Tibial nerve (tissue), 4 donors: Measurements from ENCODE around the gene KLHL5. TPM values are rescaled to one million over a fixed set of nuclear protein-coding genes. Genes with fewer than 3 reads are reported as not detected.

Experiments used
- DNase-seq, 2 donors: peaks; one replicate each; pipeline ENCODE4 v3.0.0-alpha.2; 2019; ENCODE audit warnings: low spot score in 2 of 2
- H3K27ac ChIP-seq, 4 donors: fragments of 200-600 bp; sonication (generic) in 3 of 4; one replicate each; pipeline ENCODE4 v1.5.1; 2017 to 2019; ENCODE audit warnings: mild to moderate bottlenecking in 1 of 4
- H3K27me3 ChIP-seq, 2 donors: fragments of 200-600 bp; sonication (generic) in 1 of 2; one replicate each; pipeline versions ENCODE4 v1.5.1 to v1.6.0; 2017 to 2019
- H3K36me3 ChIP-seq, 3 donors: fragments of 200-600 bp; sonication (generic); one replicate each; pipeline ENCODE4 v1.5.1; 2018 to 2019
- H3K4me1 ChIP-seq, 4 donors: fragments of 200-600 bp; sonication (generic) in 3 of 4; one replicate each; pipeline ENCODE4 v1.5.1; 2017 to 2019
- H3K4me3 ChIP-seq, 4 donors: fragments of 200-600 bp; sonication (generic) in 3 of 4; one replicate each; pipeline ENCODE4 v1.5.1; 2017 to 2019; ENCODE audit warnings: mild to moderate bottlenecking in 1 of 4, moderate library complexity in 1 of 4
- H3K9me3 ChIP-seq, 4 donors: fragments of 200-600 bp; sonication (generic) in 3 of 4; one replicate each; pipeline ENCODE4 v1.5.1; 2017 to 2019
- CTCF ChIP-seq, 5 experiments: fragments of 200-600 bp in 3 of 5; fragments of 450-650 bp in 2 of 5; sonication (generic) in 3 of 5; IDR thresholded peaks; one replicate each; pipeline ENCODE4 v1.5.1; 2016 to 2019; ENCODE audit warnings: antibody characterized with exemption in 5 of 5, mild to moderate bottlenecking in 3 of 5, moderate library complexity in 2 of 5
- EP300 ChIP-seq, 2 donors: sonication (generic); formaldehyde crosslinking; IDR thresholded peaks; one replicate each; pipeline ENCODE4 v1.6.1; 2017; ENCODE audit warnings: antibody characterized with exemption in 2 of 2, mild to moderate bottlenecking in 1 of 2
- POLR2A ChIP-seq, 2 donors: fragments of 450-650 bp; IDR thresholded peaks; one replicate each; pipeline ENCODE4 v1.6.1; 2017; ENCODE audit warnings: antibody characterized with exemption in 2 of 2, mild to moderate bottlenecking in 2 of 2, moderate library complexity in 2 of 2
- WGBS, 2 donors: methylation state at CpG; one replicate each; pipeline ENCODE4 v1.1.5; 2018; 5-methylcytosine and 5-hydroxymethylcytosine counted together
- total RNA-seq, 4 donors: library from RNA; depleted of rRNA; stranded (reverse); fragments of >200 nt; gene quantifications; one replicate each; pipeline ENCODE4 v1.1.0, GENCODE V29; 2016

Gene KLHL5
- 10 to 100 TPM; 18.8 to 34.5 (median 27.5) TPM for total RNA-seq

- TF ChIP-seq EP300 (IDR thresholded peaks at IDR 0.05) (no peak), POLR2A (IDR thresholded peaks at IDR 0.05) (no peak), CTCF (IDR thresholded peaks at IDR 0.05) (no peak)
- no peaks in the 10 kb centered on the region for H3K27me3 ChIP-seq
- H3K4me3 ChIP-seq: no peak within 1 kb of the TSS
- peak within 1 kb of the TSS in 2 of 4 donors; percentile 10 to 23 for H3K27ac ChIP-seq
- peaks cover 0 to 33% (median 8%) of the 10 kb centered on the region in 4 donors for H3K4me1 ChIP-seq
- DNase-seq: no peak
- no peaks in the 10 kb centered on the region for H3K36me3 ChIP-seq
- 22 to 27% methylated on average over 7 of the region's 7 CpGs for WGBS, 2 donors
- no peaks in the 10 kb centered on the region for H3K9me3 ChIP-seq
These were observed at the start of gene KLHL5 for GRCh38 chr4:39062094-39062769. TSS of gene KLHL5 (plus strand) at chr4:39062232. CDS start at chr4:39062653, 421 bp downstream.

- Histone ChIP-seq H3K4me1 (no peaks in the 10 kb centered on the region), H3K36me3 (no peaks in the 10 kb centered on the region), H3K27ac (no peak overlapping the region), H3K9me3 (peaks cover 0 to 8% (median 0%) of the 10 kb centered on the region in 4 donors), H3K4me3 (no peak overlapping the region), H3K27me3 (no peaks in the 10 kb centered on the region)
- TF ChIP-seq CTCF (IDR thresholded peaks at IDR 0.05): no peak
- TF ChIP-seq POLR2A (IDR thresholded peaks at IDR 0.05): no peak
- no peak for TF ChIP-seq EP300 (IDR thresholded peaks at IDR 0.05)
- 89% methylated on average over 2 of the region's 2 CpGs for WGBS, 2 donors
- no peak for DNase-seq
These were observed 48.0 kb upstream of the KLHL5 start for GRCh38 chr4:39014028-39014427.

GRCh38 chr4:39020130-39020529 is 41.9 kb upstream of the KLHL5 start:
- TF ChIP-seq EP300 (IDR thresholded peaks at IDR 0.05) (no peak), CTCF (IDR thresholded peaks at IDR 0.05) (no peak), POLR2A (IDR thresholded peaks at IDR 0.05) (no peak)
- Histone ChIP-seq H3K27me3 (no peaks in the 10 kb centered on the region), H3K36me3 (no peaks in the 10 kb centered on the region), H3K9me3 (peaks cover 0 to 8% (median 0%) of the 10 kb centered on the region in 4 donors), H3K4me3 (no peak overlapping the region), H3K4me1 (no peaks in the 10 kb centered on the region), H3K27ac (no peak overlapping the region)
- DNase-seq: no peak
- WGBS, 2 donors: 88% methylated on average over 4 of the region's 4 CpGs

- DNase-seq: no peak
- Histone ChIP-seq H3K9me3 (no peaks in the 10 kb centered on the region), H3K27ac (no peak overlapping the region), H3K27me3 (no peaks in the 10 kb centered on the region), H3K4me1 (no peaks in the 10 kb centered on the region), H3K4me3 (no peak overlapping the region), H3K36me3 (no peaks in the 10 kb centered on the region)
- no peak for TF ChIP-seq POLR2A (IDR thresholded peaks at IDR 0.05)
- TF ChIP-seq CTCF (IDR thresholded peaks at IDR 0.05): no peak
- no peak for TF ChIP-seq EP300 (IDR thresholded peaks at IDR 0.05)
- WGBS, 2 donors: 88 to 94% methylated on average over 3 of the region's 3 CpGs
These were observed 40.4 kb upstream of the KLHL5 start for GRCh38 chr4:39021631-39022030.

GRCh38 chr4:39022241-39022640 is 39.8 kb upstream of the KLHL5 start:
- no peak for DNase-seq
- Histone ChIP-seq H3K36me3 (no peaks in the 10 kb centered on the region), H3K9me3 (no peaks in the 10 kb centered on the region), H3K27ac (no peak overlapping the region), H3K4me1 (no peaks in the 10 kb centered on the region), H3K27me3 (no peaks in the 10 kb centered on the region), H3K4me3 (no peak overlapping the region)
- WGBS, 2 donors: 74 to 79% methylated on average over 2 of the region's 2 CpGs
- TF ChIP-seq EP300 (IDR thresholded peaks at IDR 0.05) (no peak), CTCF (IDR thresholded peaks at IDR 0.05) (no peak), POLR2A (IDR thresholded peaks at IDR 0.05) (no peak)
